ENCODE results near the gene VSIG2.

DNA sequence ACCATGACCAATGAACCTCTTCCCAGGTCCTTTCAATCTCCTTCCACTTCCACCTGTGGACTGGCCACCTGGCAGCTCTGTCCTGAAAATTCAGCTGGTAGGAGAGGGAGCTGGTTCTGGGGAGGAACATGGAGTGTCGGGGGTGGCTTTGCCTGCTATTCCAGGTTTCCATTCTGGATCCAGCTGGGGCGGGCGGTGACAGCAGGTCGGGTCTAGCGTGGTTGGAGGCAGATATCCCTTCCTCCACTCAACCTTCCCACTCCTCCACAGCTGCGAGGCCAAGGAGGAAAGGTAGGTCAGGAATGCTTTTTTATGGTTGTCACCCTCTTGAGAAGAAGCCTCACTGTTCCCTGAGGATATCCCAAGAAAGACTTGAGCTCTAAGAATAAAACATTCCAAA, 9.0 kb downstream of the VSIG2 start:
- no peak for TF ChIP-seq ZNF274 (IDR thresholded peaks at IDR 0.05; ENCODE audit: low read depth, low read length)
- TF ChIP-seq SUZ12 (IDR thresholded peaks at IDR 0.05; ENCODE audit: extremely low read depth, insufficient read depth, insufficient read length): no peak

Measured in NT2/D1 (cell line).